Measurements from ENCODE around the gene TANC2.

DNA sequence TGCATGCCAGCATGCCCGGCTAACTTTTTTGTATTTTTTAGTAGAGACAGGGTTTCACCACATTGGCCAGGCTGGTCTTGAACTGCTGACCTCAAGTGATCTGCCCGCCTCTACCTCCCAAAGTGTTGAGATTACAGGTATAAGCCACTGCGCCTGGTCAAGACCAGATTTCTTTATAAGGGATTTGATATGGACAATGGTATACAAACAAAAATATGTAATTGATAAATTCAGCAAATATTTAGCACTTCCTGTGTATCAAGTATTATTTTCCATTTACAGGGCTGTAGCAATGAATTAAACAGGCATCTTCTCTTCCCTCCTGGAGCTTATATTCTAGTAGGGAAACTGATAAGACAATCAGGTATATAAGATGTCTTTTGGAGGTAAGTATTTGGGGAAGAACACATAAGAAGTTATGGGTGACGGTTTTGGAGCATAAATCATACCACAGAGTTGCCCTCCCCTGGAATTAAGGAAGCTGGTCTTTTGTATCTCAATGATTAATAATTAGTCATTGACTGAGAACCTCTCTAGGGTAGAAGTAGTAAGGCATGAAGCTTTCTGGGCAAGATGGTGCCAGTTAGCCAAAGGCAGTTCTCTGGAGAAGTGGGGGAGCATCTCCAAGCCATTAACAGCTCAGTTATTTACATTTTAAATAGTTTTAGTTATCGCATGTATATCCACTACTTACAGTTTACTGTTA, 35.8 kb downstream of the TANC2 start:
- TF ChIP-seq CTCF (conservative IDR thresholded peaks at IDR 0.05 in 1 of 2, IDR thresholded peaks at IDR 0.05 in 1 of 2; ENCODE audit: low read depth in 1 of 2, low read length in 2 of 2): no peak
- no peak for TF ChIP-seq EZH2 (IDR thresholded peaks at IDR 0.05; ENCODE audit: low read length, missing control alignments)
